ENCODE measurements around the gene PLEKHH1. TPM values are rescaled to one million over a fixed set of nuclear protein-coding genes. Genes with fewer than 3 reads are reported as not detected.

PLEKHH1 gene
- total and polyA plus RNA-seq, 2 of the 8 experiments (the other 6 are each of a cell fraction or from before 2014, with no cell fraction given), result 28.3 to 33.3 TPM

GRCh38 chr14:67516676-67517075 lies 16.4 kb upstream of the PLEKHH1 start (continued):
- no peak for TF ChIP-seq FOSL1 (IDR thresholded peaks at IDR 0.05; ENCODE audit: insufficient read depth, low read depth, low read length)
